Right ventricle myocardium inferior (tissue), 1 donor: ENCODE measurements around the gene SNX10. TPM values are rescaled to one million over a fixed set of nuclear protein-coding genes. Genes with fewer than 3 reads are reported as not detected.

Experiments used
- ATAC-seq: fragments of 200-7000 bp; cut with Tn5 transposase; one replicate; pipeline ENCODE4 v1.9.1; 2020; ENCODE audit warnings: mild to moderate bottlenecking, moderate library complexity
- DNase-seq: peaks from one replicate; pipeline ENCODE4 v3.0.0; 2021; ENCODE audit errors: missing footprints
- intact Hi-C: fragments of 100-400 bp; cut with DNase I; formaldehyde crosslinking; loops from one replicate; pipeline ENCODE4 v1.11.0; 2022
- total RNA-seq: library from RNA; stranded (reverse); fragmentation: NEBNext Ultra II Directional; extraction: Animal tissue kit (Norgen Biotek cat#: 25700); gene quantifications from one replicate; pipeline ENCODE4 v1.2.1, GENCODE V29; 2021
- donor health status: DM: no; HTN: yes; CAD: no; lungs with severe emphysema.

The SNX10 gene
- total RNA-seq, 1 donor from 2014 or later, result 1.9 TPM

- intact Hi-C loops, result no loop called here
- ATAC-seq (no peak), DNase-seq (no peak)
These were observed 37.1 kb downstream of the SNX10 start for GRCh38 chr7:26328498-26329390.

GRCh38 chr7:26329520-26330255, 38.0 kb downstream of the SNX10 start:
- intact Hi-C loops, result no loop called here
- peak; percentile 67 for ATAC-seq
- no peak for DNase-seq

- intact Hi-C loops, result no loop called here
- DNase-seq (no peak), ATAC-seq (no peak)
These were observed 39.5 kb downstream of the SNX10 start for GRCh38 chr7:26331113-26331512.

- DNase-seq (no peak), ATAC-seq (no peak)
- intact Hi-C loops, result no loop called here
These were observed 40.1 kb downstream of the SNX10 start for GRCh38 chr7:26331789-26332188.

- no peak for ATAC-seq
- intact Hi-C loops, result no loop called here
- DNase-seq, result no peak
These were observed 41.0 kb downstream of the SNX10 start for GRCh38 chr7:26332698-26333097.

- intact Hi-C loops, result no loop called here
- DNase-seq, result no peak
- ATAC-seq, result no peak
These were observed 42.7 kb downstream of the SNX10 start for GRCh38 chr7:26334166-26334859.

GRCh38 chr7:26337232-26337865, 45.7 kb downstream of the SNX10 start:
- no peak for DNase-seq
- intact Hi-C loops, result no loop called here
- no peak for ATAC-seq

GRCh38 chr7:26340476-26341018, 48.9 kb downstream of the SNX10 start:
- DNase-seq (no peak), ATAC-seq (no peak)
- intact Hi-C loops, result no loop called here

- DNase-seq (no peak), ATAC-seq (no peak)
- intact Hi-C loops, result no loop called here
These were observed 51.7 kb downstream of the SNX10 start for GRCh38 chr7:26343320-26343832.

GRCh38 chr7:26343837-26344236, 52.2 kb downstream of the SNX10 start:
- intact Hi-C loops, result no loop called here
- ATAC-seq (no peak), DNase-seq (no peak)

- ATAC-seq (no peak), DNase-seq (no peak)
- intact Hi-C loops, result no loop called here
These were observed 53.5 kb downstream of the SNX10 start for GRCh38 chr7:26345202-26345601.

GRCh38 chr7:26345837-26346236, 54.2 kb downstream of the SNX10 start:
- ATAC-seq (no peak), DNase-seq (no peak)
- intact Hi-C loops, result no loop called here

GRCh38 chr7:26346611-26347203, 55.0 kb downstream of the SNX10 start:
- ATAC-seq (no peak), DNase-seq (no peak)
- intact Hi-C loops, result no loop called here

GRCh38 chr7:26348234-26348851, 56.7 kb downstream of the SNX10 start:
- no peak for ATAC-seq
- intact Hi-C loops, result no loop called here
- no peak for DNase-seq

- no peak for DNase-seq
- ATAC-seq, result no peak
- intact Hi-C loops, result no loop called here
These were observed 57.6 kb downstream of the SNX10 start for GRCh38 chr7:26349005-26349915.

GRCh38 chr7:26351171-26351570, 59.5 kb downstream of the SNX10 start:
- intact Hi-C loops, result no loop called here
- ATAC-seq (no peak), DNase-seq (no peak)

- ATAC-seq (no peak), DNase-seq (no peak)
- intact Hi-C loops, result no loop called here
These were observed 64.6 kb downstream of the SNX10 start for GRCh38 chr7:26356229-26356628.
